GM23248 (cell line): ENCODE results near the gene VEZT.

Experiments
- EZH2 ChIP-seq: fragments of 200-600 bp; sonication (generic); IDR thresholded peaks from 2 replicates; pipeline ENCODE4 v1.6.1; 2018; ENCODE audit warnings: antibody characterized with exemption, mild to moderate bottlenecking; ENCODE audit not compliant: insufficient read depth, poor library complexity, severe bottlenecking
- EZH2phosphoT487 ChIP-seq: fragments of 200-600 bp; sonication (generic); IDR thresholded peaks from 2 replicates; pipeline ENCODE4 v1.6.1; 2018; ENCODE audit warnings: antibody characterized with exemption, moderate library complexity, mild to moderate bottlenecking, low read depth; ENCODE audit not compliant: insufficient read depth

GRCh38 chr12:95213928-95214327 is 3.7 kb upstream of the VEZT start:
- no peak for TF ChIP-seq EZH2
- no peak for TF ChIP-seq EZH2phosphoT487
